Measurements from ENCODE around the gene B4GALT1. TPM values are rescaled to one million over a fixed set of nuclear protein-coding genes. Genes with fewer than 3 reads are reported as not detected.
"Not testable (repeated sequence)": the region's sequence is repeated elsewhere in the genome, so short reads cannot be mapped to it uniquely, and the experiment has no call there.

The B4GALT1 gene
- total RNA-seq, 1 experiment from 2014 or later, result 35.2 TPM

- Histone ChIP-seq H3K9me3 (no peaks in the 10 kb centered on the region), H3K4me3 (peak overlapping the region; percentile 43), H3K27me3 (no peaks in the 10 kb centered on the region), H3K36me3 (peaks cover 13% of the 10 kb centered on the region; the same call in 1 of the 2 replicates)
- DNase-seq, result no peak
These were observed 881 bp upstream of the B4GALT1 start for GRCh38 chr9:33167972-33168461.

- peak overlapping the region; percentile 74 for H3K4me3 ChIP-seq
- H3K9me3 ChIP-seq, result no peaks in the 10 kb centered on the region
- no peak for DNase-seq
- H3K36me3 ChIP-seq, result peaks cover 13% of the 10 kb centered on the region; the same call in 1 of the 2 replicates
- no peaks in the 10 kb centered on the region for H3K27me3 ChIP-seq
These were observed 679 bp downstream of the B4GALT1 start for GRCh38 chr9:33166231-33167083.

GRCh38 chr9:33165263-33166151 is 1.6 kb downstream of the B4GALT1 start:
- Histone ChIP-seq H3K27me3 (no peaks in the 10 kb centered on the region), H3K4me3 (peak overlapping the region; percentile 74), H3K36me3 (peaks cover 13% of the 10 kb centered on the region; the same call in 1 of the 2 replicates), H3K9me3 (no peaks in the 10 kb centered on the region)
- no peak for DNase-seq

- not testable (repeated sequence) for DNase-seq, H3K9me3 ChIP-seq, H3K27me3 ChIP-seq
- H3K36me3 ChIP-seq, result peaks cover 13% of the 10 kb centered on the region; the same call in 1 of the 2 replicates
- H3K4me3 ChIP-seq, result peak overlapping the region; percentile 74
These were observed 2.2 kb downstream of the B4GALT1 start for GRCh38 chr9:33164921-33165262.

GRCh38 chr9:33164138-33164809 is 2.9 kb downstream of the B4GALT1 start:
- Histone ChIP-seq H3K4me3 (peak overlapping the region; percentile 74), H3K36me3 (peaks cover 13% of the 10 kb centered on the region; the same call in 1 of the 2 replicates), H3K27me3 (no peaks in the 10 kb centered on the region), H3K9me3 (no peaks in the 10 kb centered on the region)
- no peak for DNase-seq

GRCh38 chr9:33163433-33164137 is 3.6 kb downstream of the B4GALT1 start:
- H3K4me3 ChIP-seq, result peak overlapping the region; percentile 74
- no peaks in the 10 kb centered on the region for H3K27me3 ChIP-seq
- DNase-seq, result no peak
- no peaks in the 10 kb centered on the region for H3K9me3 ChIP-seq
- H3K36me3 ChIP-seq, result peaks cover 13% of the 10 kb centered on the region; the same call in 1 of the 2 replicates

GRCh38 chr9:33162721-33163311 is 4.3 kb downstream of the B4GALT1 start:
- Histone ChIP-seq H3K36me3 (peaks cover 13% of the 10 kb centered on the region; the same call in 1 of the 2 replicates), H3K4me3 (peak overlapping the region; percentile 2; the same call in 1 of the 2 replicates), H3K9me3 (no peaks in the 10 kb centered on the region), H3K27me3 (no peaks in the 10 kb centered on the region)
- no peak for DNase-seq

- H3K4me3 ChIP-seq, result peak overlapping the region; percentile 10
- DNase-seq, result peak; percentile 51
- peaks cover 13% of the 10 kb centered on the region; the same call in 1 of the 2 replicates for H3K36me3 ChIP-seq
- H3K27me3 ChIP-seq, result no peaks in the 10 kb centered on the region
- H3K9me3 ChIP-seq, result no peaks in the 10 kb centered on the region
These were observed 5.5 kb downstream of the B4GALT1 start for GRCh38 chr9:33161589-33162132.

GRCh38 chr9:33161011-33161588 is 6.0 kb downstream of the B4GALT1 start:
- H3K4me3 ChIP-seq, result peak overlapping the region; percentile 10
- H3K9me3 ChIP-seq, result no peaks in the 10 kb centered on the region
- no peaks in the 10 kb centered on the region for H3K27me3 ChIP-seq
- DNase-seq, result peak; percentile 91
- H3K36me3 ChIP-seq, result peaks cover 13% of the 10 kb centered on the region; the same call in 1 of the 2 replicates

- not testable (repeated sequence) for DNase-seq, H3K36me3 ChIP-seq, H3K4me3 ChIP-seq, H3K27me3 ChIP-seq, H3K9me3 ChIP-seq
These were observed 6.7 kb downstream of the B4GALT1 start for GRCh38 chr9:33160446-33160845.

- Histone ChIP-seq H3K36me3 (0 out of 2 replicates have a peak, but pooled peaks cover 4% of the 10 kb centered on the region), H3K4me3 (no peak overlapping the region), H3K9me3 (no peaks in the 10 kb centered on the region), H3K27me3 (no peaks in the 10 kb centered on the region)
- peak; percentile 73 for DNase-seq
These were observed 7.4 kb downstream of the B4GALT1 start for GRCh38 chr9:33159777-33160127.

- no peak overlapping the region for H3K4me3 ChIP-seq
- no peaks in the 10 kb centered on the region for H3K27me3 ChIP-seq
- peak; percentile 79 for DNase-seq
These were observed 8.0 kb downstream of the B4GALT1 start for GRCh38 chr9:33158843-33159776.

GRCh38 chr9:33157960-33158842 is 8.9 kb downstream of the B4GALT1 start:
- Histone ChIP-seq H3K27me3 (no peaks in the 10 kb centered on the region), H3K9me3 (no peaks in the 10 kb centered on the region), H3K36me3 (no peaks in the 10 kb centered on the region), H3K4me3 (no peak overlapping the region)
- DNase-seq, result no peak

More at GRCh38 chr9:33158843-33159776, 8.0 kb downstream of the B4GALT1 start:
- no peaks in the 10 kb centered on the region for H3K36me3 ChIP-seq
- no peaks in the 10 kb centered on the region for H3K9me3 ChIP-seq

Measured in MG63 (cell line).